ENCODE data around the gene CCDC138.
A peak's percentile ranks its signal among the peaks of the same experiment; 100 is the strongest.

CCDC138 gene

GRCh38 chr2:108925286-108925685 lies 138.7 kb downstream of the CCDC138 start:
- Histone ChIP-seq H3K36me3 (ENCODE audit: control insufficient read depth in 2 of 2, insufficient read depth in 2 of 2, low read length in 2 of 2) (no peaks in the 10 kb centered on the region), H3K9me3 (ENCODE audit: control insufficient read depth in 2 of 2, low read length in 2 of 2) (no peaks in the 10 kb centered on the region), H3K27ac (ENCODE audit: low read length) (peak overlapping the region; percentile 80), H3K4me3 (ENCODE audit: low read length in 2 of 2) (no peak overlapping the region), H3K4me1 (ENCODE audit: control insufficient read depth, insufficient read depth, low read length) (peaks cover 55% of the 10 kb centered on the region), H3K27me3 (ENCODE audit: control insufficient read depth in 1 of 2, insufficient read depth in 2 of 2, low read length in 2 of 2) (no peaks in the 10 kb centered on the region), H3K9ac (ENCODE audit: low read length in 2 of 2) (no peak overlapping the region)

DNA sequence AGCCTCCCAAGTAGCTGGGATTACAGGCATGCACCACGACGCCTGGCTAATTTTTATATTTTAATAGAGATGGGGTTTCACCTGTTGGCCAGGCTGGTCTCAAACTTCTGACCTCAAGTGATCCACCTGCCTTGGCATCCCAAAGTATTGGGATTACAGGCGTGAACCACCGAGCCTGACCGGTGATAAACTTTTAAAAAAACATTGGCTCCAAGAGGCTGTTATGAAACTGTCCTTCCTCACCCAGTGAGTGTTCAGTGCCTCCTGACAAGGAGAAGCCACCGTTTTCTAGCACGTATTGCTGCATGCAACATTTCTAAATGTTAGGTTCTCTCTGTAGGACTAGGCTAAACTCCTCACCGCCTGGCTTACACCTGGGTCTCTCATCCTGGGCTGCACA lies 139.2 kb downstream of the CCDC138 start:
- H3K9ac ChIP-seq (ENCODE audit: low read length in 2 of 2): no peak overlapping the region
- H3K4me3 ChIP-seq (ENCODE audit: low read length in 2 of 2): no peak overlapping the region
- no peaks in the 10 kb centered on the region for H3K9me3 ChIP-seq (ENCODE audit: control insufficient read depth in 2 of 2, low read length in 2 of 2)
- H3K27me3 ChIP-seq (ENCODE audit: control insufficient read depth in 1 of 2, insufficient read depth in 2 of 2, low read length in 2 of 2): no peaks in the 10 kb centered on the region
- H3K4me1 ChIP-seq (ENCODE audit: control insufficient read depth, insufficient read depth, low read length): peaks cover 55% of the 10 kb centered on the region
- H3K36me3 ChIP-seq (ENCODE audit: control insufficient read depth in 2 of 2, insufficient read depth in 2 of 2, low read length in 2 of 2): no peaks in the 10 kb centered on the region
- H3K27ac ChIP-seq (ENCODE audit: low read length): no peak overlapping the region

Data from stomach smooth muscle (tissue), 2 donors.